22Rv1 (cell line): ENCODE results near the gene F11.
"Not testable (repeated sequence)": the region's sequence is repeated elsewhere in the genome, so short reads cannot be mapped to it uniquely, and the experiment has no call there.

ENCODE experiments used
- H3K27ac ChIP-seq: fragments of 450-650 bp; 2 replicates; pipeline ENCODE4 v1.5.1; 2017
- ZFX ChIP-seq: fragments of 450-650 bp; IDR thresholded peaks from 2 replicates; pipeline ENCODE4 v1.6.1; 2017; ENCODE audit warnings: antibody characterized with exemption, borderline replicate concordance
- TF ChIP-seq, protein P1 (sequence below): fragments of 450-650 bp; IDR thresholded peaks from 2 replicates; pipeline ENCODE4 v1.5.1; 2017; ENCODE audit warnings: mild to moderate bottlenecking

Gene F11

GRCh38 chr4:186307497-186307896 lies 41.5 kb downstream of the F11 start:
- H3K27ac ChIP-seq: no peak overlapping the region
- TF ChIP-seq, protein P1, sequence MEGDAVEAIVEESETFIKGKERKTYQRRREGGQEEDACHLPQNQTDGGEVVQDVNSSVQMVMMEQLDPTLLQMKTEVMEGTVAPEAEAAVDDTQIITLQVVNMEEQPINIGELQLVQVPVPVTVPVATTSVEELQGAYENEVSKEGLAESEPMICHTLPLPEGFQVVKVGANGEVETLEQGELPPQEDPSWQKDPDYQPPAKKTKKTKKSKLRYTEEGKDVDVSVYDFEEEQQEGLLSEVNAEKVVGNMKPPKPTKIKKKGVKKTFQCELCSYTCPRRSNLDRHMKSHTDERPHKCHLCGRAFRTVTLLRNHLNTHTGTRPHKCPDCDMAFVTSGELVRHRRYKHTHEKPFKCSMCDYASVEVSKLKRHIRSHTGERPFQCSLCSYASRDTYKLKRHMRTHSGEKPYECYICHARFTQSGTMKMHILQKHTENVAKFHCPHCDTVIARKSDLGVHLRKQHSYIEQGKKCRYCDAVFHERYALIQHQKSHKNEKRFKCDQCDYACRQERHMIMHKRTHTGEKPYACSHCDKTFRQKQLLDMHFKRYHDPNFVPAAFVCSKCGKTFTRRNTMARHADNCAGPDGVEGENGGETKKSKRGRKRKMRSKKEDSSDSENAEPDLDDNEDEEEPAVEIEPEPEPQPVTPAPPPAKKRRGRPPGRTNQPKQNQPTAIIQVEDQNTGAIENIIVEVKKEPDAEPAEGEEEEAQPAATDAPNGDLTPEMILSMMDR: no peak
- TF ChIP-seq ZFX: no peak

DNA sequence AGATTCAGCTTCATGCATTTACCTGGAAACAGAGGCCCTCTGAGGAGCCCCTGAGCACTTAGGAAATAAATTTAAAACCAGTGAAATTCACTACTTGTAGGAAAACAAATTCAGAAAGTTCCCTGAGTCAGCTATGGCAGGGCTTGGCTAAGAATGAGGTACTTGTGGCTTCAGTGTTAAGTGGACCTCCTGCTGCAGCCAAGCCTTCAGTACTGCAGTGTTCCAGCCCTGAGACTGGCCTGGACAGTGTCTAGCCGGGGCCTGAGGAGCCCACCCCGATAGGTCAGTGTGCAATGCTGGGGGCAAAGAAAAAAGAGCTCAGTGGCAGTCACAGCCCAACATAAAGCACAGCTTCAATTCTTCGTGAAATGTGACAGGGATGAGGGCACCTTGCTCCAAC lies 41.9 kb downstream of the F11 start:
- no peak for TF ChIP-seq ZFX
- TF ChIP-seq, protein P1: no peak
- no peak overlapping the region for H3K27ac ChIP-seq

GRCh38 chr4:186318481-186318880 lies 52.5 kb downstream of the F11 start:
- H3K27ac ChIP-seq: no peak overlapping the region
- no peak for TF ChIP-seq ZFX
- TF ChIP-seq, protein P1: no peak

DNA sequence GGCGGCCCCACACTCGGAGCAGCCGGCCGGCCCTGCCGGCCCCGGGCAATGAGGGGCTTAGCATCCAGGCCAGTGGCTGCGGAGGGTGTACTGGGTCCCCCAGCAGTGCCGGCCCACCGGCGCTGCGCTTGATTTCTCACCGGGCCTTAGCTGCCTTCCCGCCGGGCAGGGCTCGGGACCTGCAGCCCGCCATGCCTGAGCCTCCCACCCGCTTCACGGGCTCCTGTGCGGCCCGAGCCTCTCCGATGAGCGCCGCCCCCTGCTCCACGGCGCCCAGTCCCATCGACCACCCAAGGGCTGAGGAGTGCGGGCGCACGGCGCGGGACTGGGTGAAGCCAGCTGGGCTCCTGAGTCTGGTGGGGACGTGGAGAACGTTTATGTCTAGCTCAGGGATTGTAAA lies 58.7 kb downstream of the F11 start:
- not testable (repeated sequence) for H3K27ac ChIP-seq

GRCh38 chr4:186326391-186326790 lies 60.4 kb downstream of the F11 start:
- H3K27ac ChIP-seq: no peak overlapping the region
- TF ChIP-seq, protein P1: no peak
- TF ChIP-seq ZFX: no peak

GRCh38 chr4:186329372-186329771 lies 63.4 kb downstream of the F11 start:
- no peak overlapping the region for H3K27ac ChIP-seq
- TF ChIP-seq ZFX: no peak
- TF ChIP-seq, protein P1: no peak

DNA sequence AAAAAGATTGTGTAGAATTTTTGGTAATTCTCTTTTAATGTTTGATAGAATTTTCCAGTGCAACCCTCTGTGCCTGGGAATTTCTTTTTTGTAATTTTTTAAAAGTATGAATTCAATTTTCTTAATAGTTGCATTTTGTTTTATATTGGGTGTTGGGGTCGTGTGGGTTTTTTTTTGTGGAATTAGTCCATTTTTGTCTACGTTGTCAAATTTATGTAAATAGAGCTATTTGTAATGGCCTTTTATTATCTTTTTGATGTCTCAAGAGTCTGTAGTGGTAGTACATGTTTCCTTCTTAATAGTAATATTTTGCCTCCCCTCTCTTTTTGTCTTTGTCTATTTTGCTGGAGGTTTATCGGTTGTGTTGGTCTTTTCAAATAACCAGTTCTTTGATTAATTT lies 64.4 kb downstream of the F11 start:
- H3K27ac ChIP-seq: no peak overlapping the region
- no peak for TF ChIP-seq ZFX
- TF ChIP-seq, protein P1: no peak

- no peak for TF ChIP-seq ZFX
- TF ChIP-seq, protein P1: no peak
Observed at GRCh38 chr4:186335793-186336192, 69.8 kb downstream of the F11 start.

More at GRCh38 chr4:186335793-186336192, 69.8 kb downstream of the F11 start:
- H3K27ac ChIP-seq: no peak overlapping the region
